GM18511 (cell line): ENCODE data around the gene PIP4K2C.

ENCODE experiments used
- ATAC-seq: cut with Tn5 transposase; IDR thresholded peaks from one replicate; pipeline ENCODE4 v1.9.1; 2021; ENCODE audit warnings: mild to moderate bottlenecking, moderate library complexity; ENCODE audit not compliant: unreplicated experiment

The PIP4K2C gene

GRCh38 chr12:57590864-57591781, at the start of gene PIP4K2C:
Gene PIP4K2C, plus strand, starts transcription at chr12:57591192. Its CDS starts 98 bp downstream, at chr12:57591290.
- peak; percentile 97 for ATAC-seq

DNA sequence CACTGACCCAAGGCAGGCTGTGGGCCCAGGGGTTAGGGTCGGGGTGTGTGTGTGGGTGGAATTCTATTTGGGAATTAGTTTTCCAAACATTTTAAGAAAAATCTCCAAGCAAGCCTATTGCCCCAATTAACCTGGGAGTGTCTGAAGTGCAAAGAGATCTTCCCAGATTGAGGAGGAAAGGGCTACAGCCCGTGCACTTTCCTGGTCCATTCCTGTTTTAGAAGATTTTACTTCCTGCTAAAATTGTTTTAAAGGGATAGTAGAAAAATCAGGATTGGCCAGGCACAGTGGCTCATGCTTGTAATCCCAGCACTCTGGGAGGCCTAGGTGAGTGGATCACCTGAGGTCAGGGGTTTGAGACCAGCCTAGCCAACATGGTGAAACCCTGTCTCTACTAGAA, 49.3 kb upstream of the PIP4K2C start:
- ATAC-seq: no peak

- ATAC-seq: no peak
These were observed 47.4 kb upstream of the PIP4K2C start for GRCh38 chr12:57543581-57543980.

GRCh38 chr12:57545809-57546437, 45.1 kb upstream of the PIP4K2C start:
- ATAC-seq: no peak

DNA sequence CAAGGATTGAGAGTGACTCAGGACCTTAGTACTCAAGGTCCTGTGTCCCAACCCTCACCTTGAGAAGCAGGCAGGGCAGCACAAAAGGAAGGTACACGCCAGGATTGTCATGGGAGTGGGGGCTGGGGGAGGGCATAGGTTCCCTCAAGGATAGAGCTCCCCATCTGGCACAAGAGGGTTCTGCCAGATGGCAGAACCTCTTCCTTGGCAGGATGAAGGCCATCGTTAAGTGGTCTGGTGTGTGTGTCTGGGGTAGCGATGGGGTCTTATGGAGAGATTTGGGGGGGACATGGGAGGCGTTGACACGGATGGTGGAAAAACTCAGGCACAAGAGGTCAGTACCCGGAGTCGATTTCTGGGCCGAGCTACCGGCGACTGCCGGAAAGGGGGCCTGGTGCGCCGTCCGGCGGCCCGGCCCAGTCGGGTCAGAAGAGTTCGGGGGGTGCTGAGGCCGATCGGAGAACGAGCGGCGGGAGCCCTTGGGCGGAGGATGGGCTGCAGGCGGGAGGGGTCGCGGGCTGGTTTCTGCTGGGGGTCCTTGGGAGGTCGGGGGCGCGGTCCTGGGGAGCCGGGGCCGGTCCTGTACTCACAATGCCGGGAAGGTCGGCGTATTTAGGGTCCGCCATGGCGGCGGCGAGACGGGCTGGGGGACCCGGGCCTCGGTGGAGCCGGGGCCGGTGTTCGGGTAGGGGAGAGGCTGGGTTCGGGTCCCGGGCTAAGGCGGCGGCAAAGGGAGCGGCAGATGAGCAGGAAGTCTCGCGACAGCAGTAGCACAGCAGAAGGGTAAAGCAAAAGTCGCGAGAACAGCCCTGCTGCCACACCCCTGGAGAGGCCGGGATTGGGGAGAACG, 44.3 kb upstream of the PIP4K2C start, which contains the start of gene DCTN2:
Gene DCTN2 (minus strand): TSS at position 755 of the 850 bp plus-strand sequence. CDS start 129 bp downstream, at position 626.
- peak; percentile 98 for ATAC-seq

GRCh38 chr12:57547288-57548012, 43.5 kb upstream of the PIP4K2C start:
- no peak for ATAC-seq

DNA sequence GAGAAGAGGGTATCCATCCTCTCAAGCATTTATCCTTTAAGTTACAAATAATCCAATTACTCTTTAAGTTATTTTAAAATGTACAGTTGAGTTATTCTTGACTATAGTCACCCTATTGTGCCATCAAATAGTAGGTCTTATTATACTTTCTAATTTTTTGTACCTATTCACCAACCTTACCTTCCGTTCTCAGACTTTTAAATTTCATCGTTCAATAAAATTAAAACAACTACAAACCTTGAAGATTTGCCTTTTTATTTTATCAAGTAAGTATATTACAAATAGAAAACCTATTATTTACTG, 43.0 kb upstream of the PIP4K2C start:
- ATAC-seq: no peak

DNA sequence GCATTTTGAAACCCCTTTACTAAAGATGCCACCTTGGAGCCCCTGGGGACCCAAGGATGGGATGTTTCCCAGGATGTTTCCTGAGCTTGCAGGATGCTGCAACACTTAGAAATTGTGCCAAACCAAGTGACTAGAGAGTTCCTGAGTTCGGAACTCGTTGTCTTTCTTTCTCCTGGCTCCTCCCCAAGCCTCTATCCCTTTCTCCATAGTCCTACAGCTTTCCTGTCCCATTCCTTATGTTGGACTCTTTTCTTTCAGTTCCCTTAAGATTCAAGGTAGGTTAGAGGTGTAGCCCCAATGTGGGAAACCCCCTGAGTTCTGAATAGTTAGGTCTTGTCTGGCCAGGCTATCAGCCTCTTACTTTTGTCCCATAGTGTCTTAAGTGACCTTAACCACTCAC, 42.5 kb upstream of the PIP4K2C start:
- no peak for ATAC-seq

DNA sequence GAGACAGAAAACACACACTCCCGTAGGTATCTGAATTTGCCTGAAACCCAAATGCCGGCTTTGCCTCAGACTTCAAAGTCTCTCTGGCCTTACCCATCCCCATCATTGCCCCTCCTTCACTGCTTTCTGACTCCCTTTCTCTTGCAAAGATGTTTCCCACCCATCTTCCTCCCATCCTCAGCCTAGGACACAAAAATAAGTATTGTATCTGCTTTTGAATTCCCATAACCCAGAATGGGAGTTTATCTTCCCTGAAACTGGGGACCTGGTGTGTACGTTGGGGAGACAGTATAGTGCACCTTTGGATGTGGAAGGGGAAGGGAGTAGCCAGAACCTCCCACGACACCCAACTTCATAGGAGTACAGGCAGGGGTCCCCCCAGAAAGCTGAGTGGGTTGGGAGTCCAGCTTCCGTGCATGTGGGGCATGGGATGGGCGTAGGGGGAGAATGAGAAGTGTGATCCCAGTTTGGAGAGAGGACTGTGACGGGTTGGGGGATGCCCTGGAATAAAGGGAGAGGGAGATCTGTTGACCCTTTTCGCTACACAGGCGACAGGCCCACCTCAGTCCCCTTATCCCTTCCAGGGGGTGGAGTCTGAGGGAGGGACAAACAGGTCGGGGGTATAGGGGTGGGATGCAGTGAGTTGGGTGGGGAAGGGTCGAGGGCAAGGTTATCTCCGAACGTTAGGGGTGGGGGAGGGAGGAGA, 41.6 kb upstream of the PIP4K2C start:
- no peak for ATAC-seq

- no peak for ATAC-seq
These were observed 40.9 kb upstream of the PIP4K2C start, which contains the start of gene KIF5A for GRCh38 chr12:57549909-57550640. Gene KIF5A, plus strand, starts transcription at chr12:57550044. Its CDS starts 228 bp downstream, at chr12:57550272.

- ATAC-seq: no peak
These were observed 40.1 kb upstream of the PIP4K2C start for GRCh38 chr12:57550641-57551549.

DNA sequence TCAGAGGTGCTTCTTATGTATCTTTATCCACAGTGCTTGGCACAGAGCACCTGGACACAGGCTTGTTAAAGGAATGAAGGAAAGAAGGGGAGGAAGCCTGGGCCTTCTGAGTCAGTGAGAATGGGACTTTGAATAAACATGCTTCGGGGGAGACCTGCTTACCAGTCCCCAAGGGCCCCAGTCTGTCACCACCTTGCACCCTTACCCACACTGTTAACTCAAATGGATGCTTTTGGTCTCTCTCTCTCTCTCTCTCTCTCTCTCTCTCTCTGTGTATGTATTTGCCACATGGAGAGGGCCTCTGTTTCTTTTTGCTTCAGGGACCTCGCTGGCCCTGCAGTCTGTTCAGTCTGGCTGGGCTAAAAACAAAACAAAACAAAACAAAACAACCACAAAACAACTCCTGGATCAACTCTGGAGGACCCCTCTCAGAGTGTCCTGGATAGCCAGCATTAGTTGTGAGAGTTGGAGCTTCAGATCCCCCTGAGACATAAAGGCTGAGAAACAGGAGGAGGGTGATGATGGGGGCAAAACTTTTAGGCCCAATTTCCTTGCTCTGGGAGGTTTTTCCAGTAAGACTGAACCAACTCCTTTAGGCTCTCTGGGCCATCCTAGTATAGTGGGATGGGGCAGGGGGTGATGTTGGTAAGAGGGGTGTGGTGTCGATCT, 39.2 kb upstream of the PIP4K2C start:
- no peak for ATAC-seq

- no peak for ATAC-seq
These were observed 38.7 kb upstream of the PIP4K2C start for GRCh38 chr12:57552306-57552651.

DNA sequence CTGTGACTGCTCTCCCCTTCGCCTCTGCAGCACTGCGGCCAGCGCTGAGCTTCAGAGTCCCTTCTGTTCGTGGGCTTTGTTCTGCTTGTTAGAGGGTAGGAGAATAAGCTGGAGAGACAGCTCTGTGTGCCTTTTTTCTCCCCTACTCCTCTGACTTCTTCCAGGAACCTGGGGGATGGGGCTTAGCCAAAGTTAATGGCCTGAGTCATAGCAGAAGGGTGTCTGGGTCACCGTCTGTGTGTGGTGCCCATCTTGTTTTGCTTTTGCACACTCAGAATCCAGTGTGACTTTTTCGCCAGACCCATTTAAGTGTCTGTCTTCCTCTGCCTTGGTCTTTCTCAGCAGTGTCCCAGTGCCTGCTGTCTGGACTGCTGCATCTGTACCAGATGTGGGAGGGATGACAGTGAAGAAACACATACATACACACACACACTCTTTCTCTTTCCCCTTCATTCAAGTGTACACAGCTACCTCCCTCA, 38.1 kb upstream of the PIP4K2C start:
- ATAC-seq: no peak

DNA sequence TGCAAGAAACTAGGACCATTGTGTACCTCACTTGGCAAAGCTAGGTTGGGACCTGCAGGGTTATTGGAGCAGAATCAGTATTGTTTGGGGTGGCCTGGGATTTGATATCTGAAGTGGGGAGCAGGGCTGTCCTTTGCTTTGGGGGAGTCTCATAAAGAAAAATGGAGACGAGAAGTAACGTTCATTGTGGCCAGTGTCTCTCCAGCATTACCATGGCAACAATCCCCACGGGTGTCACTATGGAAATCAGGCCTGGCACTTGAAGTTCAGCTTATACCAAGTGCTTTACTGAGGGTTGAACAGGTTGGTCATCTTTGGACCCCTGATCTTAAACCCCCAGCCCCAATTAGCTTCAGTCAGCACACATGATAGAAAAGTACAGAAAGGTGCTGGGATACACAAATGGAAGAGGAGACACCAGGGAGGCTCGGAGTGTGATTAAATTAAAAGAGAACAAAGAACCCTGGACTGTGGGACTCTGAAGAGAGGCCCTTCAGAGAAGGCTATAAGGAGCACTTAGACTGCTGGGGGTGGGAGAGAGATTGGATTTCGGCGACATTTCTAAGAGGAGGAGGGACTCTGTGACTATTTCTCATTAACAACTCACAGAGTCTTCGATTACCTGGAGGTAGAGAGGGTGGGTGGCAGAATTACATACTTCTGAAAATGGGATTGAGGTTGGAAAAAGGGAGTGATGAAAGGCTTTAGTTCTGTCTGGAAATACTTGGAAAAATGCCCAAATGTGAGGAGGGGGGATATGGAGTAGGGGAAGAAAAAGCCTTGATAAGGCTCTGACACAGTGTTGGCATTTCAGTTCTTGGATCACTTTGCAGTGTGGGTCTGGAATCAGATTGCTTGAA, 37.4 kb upstream of the PIP4K2C start:
- ATAC-seq: no peak

DNA sequence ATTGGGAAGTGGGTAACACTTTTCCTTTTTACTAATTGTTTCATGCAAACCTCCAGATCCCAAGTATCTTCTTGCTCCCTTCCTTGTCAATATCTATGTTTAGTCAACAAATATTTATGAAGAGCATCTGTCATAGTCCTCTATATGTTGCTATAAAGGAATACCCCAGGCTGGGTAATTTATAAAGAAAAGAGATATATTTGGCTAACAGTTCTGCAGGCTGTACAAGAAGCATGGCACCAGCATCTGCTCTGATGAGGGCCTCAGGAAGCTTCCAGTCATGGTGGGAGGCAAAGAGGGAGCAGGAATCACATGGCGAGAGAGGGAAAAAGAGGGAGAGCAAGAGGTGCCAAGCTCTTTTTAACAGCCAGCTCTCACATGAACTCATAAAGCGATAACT, 36.5 kb upstream of the PIP4K2C start:
- ATAC-seq: no peak

GRCh38 chr12:57554897-57555296, 36.1 kb upstream of the PIP4K2C start:
- no peak for ATAC-seq
